Measurements from ENCODE around the gene BASP1. TPM values are rescaled to one million over a fixed set of nuclear protein-coding genes. Genes with fewer than 3 reads are reported as not detected.
A peak's percentile ranks its signal among the peaks of the same experiment; 100 is the strongest.

The BASP1 gene
- polyA plus RNA-seq (2013): 550 and 590 TPM in 2 replicates

GRCh38 chr5:17217493-17218352 lies at the start of gene BASP1:
Gene BASP1 (plus strand): TSS chr5:17217631. CDS start chr5:17275217, 57,586 bp downstream.
- WGBS (ENCODE audit: extremely low coverage, insufficient coverage, insufficient read length): no CpG with 5 or more reads among the region's 89 CpGs

GRCh38 chr5:17169507-17169906 lies 47.9 kb upstream of the BASP1 start:
- H4K12ac ChIP-seq (ENCODE audit: low read depth, low read length): no peak overlapping the region
- H3K27ac ChIP-seq (ENCODE audit: low read depth, low read length): no peak overlapping the region
- no peak overlapping the region for H3K14ac ChIP-seq (ENCODE audit: low read length)
- H3K9me3 ChIP-seq (ENCODE audit: insufficient read depth, low read depth, low read length): no peaks in the 10 kb centered on the region
- H3K4me1 ChIP-seq (ENCODE audit: control insufficient read depth in 1 of 2, insufficient read depth in 2 of 2, low read length in 2 of 2): no peaks in the 10 kb centered on the region
- H3K4ac ChIP-seq (ENCODE audit: low read depth, low read length): no peak overlapping the region
- no peak overlapping the region for H2AFZ ChIP-seq (ENCODE audit: insufficient read depth, low read length, poor library complexity)
- H2BK120ac ChIP-seq (ENCODE audit: insufficient read depth, low read length, poor library complexity): no peak overlapping the region
- H3K79me1 ChIP-seq (ENCODE audit: low read length): no peaks in the 10 kb centered on the region
- DNase-seq: peak in 1 of 2 donors; percentile 59
- H4K8ac ChIP-seq (ENCODE audit: low read depth, low read length): no peak overlapping the region
- WGBS (ENCODE audit: extremely low coverage, insufficient coverage, insufficient read length): no CpG with 5 or more reads among the region's 2 CpGs
- H3K9ac ChIP-seq (ENCODE audit: low read length): no peak overlapping the region
- H3K18ac ChIP-seq (ENCODE audit: low read length): no peak overlapping the region
- H2BK5ac ChIP-seq (ENCODE audit: low read depth, low read length, poor library complexity): no peak overlapping the region
- no peaks in the 10 kb centered on the region for H3K27me3 ChIP-seq (ENCODE audit: insufficient read depth, low read length)
- no peak overlapping the region for H2BK12ac ChIP-seq (ENCODE audit: low read length)
- H3K4me2 ChIP-seq (ENCODE audit: low read length): no peak overlapping the region
- H3K36me3 ChIP-seq (ENCODE audit: control insufficient read depth in 1 of 2, insufficient read depth in 2 of 2, low read length in 2 of 2): no peaks in the 10 kb centered on the region
- no peaks in the 10 kb centered on the region for H3K79me2 ChIP-seq (ENCODE audit: control insufficient read depth, insufficient read depth, low read length, poor library complexity)
- no peak overlapping the region for H4K91ac ChIP-seq (ENCODE audit: low read depth, low read length)
- H2AK5ac ChIP-seq (ENCODE audit: low read length): no peak overlapping the region
- H3K4me3 ChIP-seq (ENCODE audit: low read depth, low read length): no peak overlapping the region
- H3K23ac ChIP-seq (ENCODE audit: low read length): no peak overlapping the region

More at GRCh38 chr5:17217493-17218352, at the start of gene BASP1:
- H3K9me3 ChIP-seq (ENCODE audit: insufficient read depth, low read depth, low read length): no peaks in the 10 kb centered on the region
- peak within 1 kb of the TSS; percentile 98 for H3K9ac ChIP-seq (ENCODE audit: low read length)
- H3K4me2 ChIP-seq (ENCODE audit: low read length): peak within 1 kb of the TSS; percentile 92
- peak within 1 kb of the TSS; percentile 69 for H3K27ac ChIP-seq (ENCODE audit: low read depth, low read length)
- H2BK120ac ChIP-seq (ENCODE audit: insufficient read depth, low read length, poor library complexity): peak within 1 kb of the TSS; percentile 83
- H3K4me1 ChIP-seq (ENCODE audit: control insufficient read depth in 1 of 2, insufficient read depth in 2 of 2, low read length in 2 of 2): peaks cover 5 to 9% of the 10 kb centered on the region in 2 experiments
- H3K18ac ChIP-seq (ENCODE audit: low read length): peak within 1 kb of the TSS; percentile 99
- peak within 1 kb of the TSS; percentile 100 for H3K4ac ChIP-seq (ENCODE audit: low read depth, low read length)
- peak within 1 kb of the TSS; percentile 97 for H3K14ac ChIP-seq (ENCODE audit: low read length)
- H2BK5ac ChIP-seq (ENCODE audit: low read depth, low read length, poor library complexity): peak within 1 kb of the TSS; percentile 98
- peaks cover 0 to 3% of the 10 kb centered on the region in 2 experiments for H3K36me3 ChIP-seq (ENCODE audit: control insufficient read depth in 1 of 2, insufficient read depth in 2 of 2, low read length in 2 of 2)
- H2AFZ ChIP-seq (ENCODE audit: insufficient read depth, low read length, poor library complexity): peak within 1 kb of the TSS; percentile 85
- peak within 1 kb of the TSS; percentile 91 for H2AK5ac ChIP-seq (ENCODE audit: low read length)
- H4K12ac ChIP-seq (ENCODE audit: low read depth, low read length): peak within 1 kb of the TSS; percentile 99
- H3K79me2 ChIP-seq (ENCODE audit: control insufficient read depth, insufficient read depth, low read length, poor library complexity): peaks cover 22% of the 10 kb centered on the region
- peak within 1 kb of the TSS; percentile 47 for H2BK12ac ChIP-seq (ENCODE audit: low read length)
- peak within 1 kb of the TSS; percentile 95 for H3K4me3 ChIP-seq (ENCODE audit: low read depth, low read length)
- peaks cover 19% of the 10 kb centered on the region for H3K79me1 ChIP-seq (ENCODE audit: low read length)
- peak within 1 kb of the TSS; percentile 8 for H3K23ac ChIP-seq (ENCODE audit: low read length)
- H4K8ac ChIP-seq (ENCODE audit: low read depth, low read length): peak within 1 kb of the TSS; percentile 98
- no peaks in the 10 kb centered on the region for H3K27me3 ChIP-seq (ENCODE audit: insufficient read depth, low read length)
- H4K91ac ChIP-seq (ENCODE audit: low read depth, low read length): peak within 1 kb of the TSS; percentile 98
- peak; percentile 71 to 79 for DNase-seq

GRCh38 chr5:17172791-17173190 lies 44.6 kb upstream of the BASP1 start:
- no peaks in the 10 kb centered on the region for H3K79me1 ChIP-seq (ENCODE audit: low read length)
- no peak for DNase-seq
- H3K4ac ChIP-seq (ENCODE audit: low read depth, low read length): no peak overlapping the region
- WGBS (ENCODE audit: extremely low coverage, insufficient coverage, insufficient read length): no CpG with 5 or more reads among the region's 3 CpGs
- H4K12ac ChIP-seq (ENCODE audit: low read depth, low read length): no peak overlapping the region
- no peak overlapping the region for H3K4me3 ChIP-seq (ENCODE audit: low read depth, low read length)
- H3K79me2 ChIP-seq (ENCODE audit: control insufficient read depth, insufficient read depth, low read length, poor library complexity): no peaks in the 10 kb centered on the region
- no peaks in the 10 kb centered on the region for H3K4me1 ChIP-seq (ENCODE audit: control insufficient read depth in 1 of 2, insufficient read depth in 2 of 2, low read length in 2 of 2)
- no peak overlapping the region for H2BK120ac ChIP-seq (ENCODE audit: insufficient read depth, low read length, poor library complexity)
- no peak overlapping the region for H3K14ac ChIP-seq (ENCODE audit: low read length)
- H3K9ac ChIP-seq (ENCODE audit: low read length): no peak overlapping the region
- H3K4me2 ChIP-seq (ENCODE audit: low read length): no peak overlapping the region
- H2AFZ ChIP-seq (ENCODE audit: insufficient read depth, low read length, poor library complexity): no peak overlapping the region
- H3K9me3 ChIP-seq (ENCODE audit: insufficient read depth, low read depth, low read length): no peaks in the 10 kb centered on the region
- no peak overlapping the region for H2AK5ac ChIP-seq (ENCODE audit: low read length)
- no peak overlapping the region for H4K91ac ChIP-seq (ENCODE audit: low read depth, low read length)
- no peak overlapping the region for H2BK5ac ChIP-seq (ENCODE audit: low read depth, low read length, poor library complexity)
- H3K27ac ChIP-seq (ENCODE audit: low read depth, low read length): no peak overlapping the region
- no peaks in the 10 kb centered on the region for H3K36me3 ChIP-seq (ENCODE audit: control insufficient read depth in 1 of 2, insufficient read depth in 2 of 2, low read length in 2 of 2)
- no peak overlapping the region for H2BK12ac ChIP-seq (ENCODE audit: low read length)
- no peak overlapping the region for H4K8ac ChIP-seq (ENCODE audit: low read depth, low read length)
- no peaks in the 10 kb centered on the region for H3K27me3 ChIP-seq (ENCODE audit: insufficient read depth, low read length)
- no peak overlapping the region for H3K18ac ChIP-seq (ENCODE audit: low read length)
- H3K23ac ChIP-seq (ENCODE audit: low read length): no peak overlapping the region

- Histone ChIP-seq H3K9ac (ENCODE audit: low read length) (no peak overlapping the region), H3K18ac (ENCODE audit: low read length) (no peak overlapping the region), H2BK12ac (ENCODE audit: low read length) (peak overlapping the region; percentile 6), H3K4me3 (ENCODE audit: low read depth, low read length) (no peak overlapping the region), H3K14ac (ENCODE audit: low read length) (no peak overlapping the region), H4K91ac (ENCODE audit: low read depth, low read length) (no peak overlapping the region), H3K4me2 (ENCODE audit: low read length) (no peak overlapping the region), H3K36me3 (ENCODE audit: control insufficient read depth in 1 of 2, insufficient read depth in 2 of 2, low read length in 2 of 2) (no peaks in the 10 kb centered on the region), H3K4ac (ENCODE audit: low read depth, low read length) (no peak overlapping the region), H3K9me3 (ENCODE audit: insufficient read depth, low read depth, low read length) (no peaks in the 10 kb centered on the region), H2AK5ac (ENCODE audit: low read length) (no peak overlapping the region), H4K8ac (ENCODE audit: low read depth, low read length) (no peak overlapping the region), H2BK120ac (ENCODE audit: insufficient read depth, low read length, poor library complexity) (no peak overlapping the region), H3K27ac (ENCODE audit: low read depth, low read length) (no peak overlapping the region), H2BK5ac (ENCODE audit: low read depth, low read length, poor library complexity) (no peak overlapping the region), H3K27me3 (ENCODE audit: insufficient read depth, low read length) (no peaks in the 10 kb centered on the region), H2AFZ (ENCODE audit: insufficient read depth, low read length, poor library complexity) (no peak overlapping the region), H4K12ac (ENCODE audit: low read depth, low read length) (no peak overlapping the region), H3K79me1 (ENCODE audit: low read length) (peaks cover 4% of the 10 kb centered on the region), H3K23ac (ENCODE audit: low read length) (no peak overlapping the region), H3K4me1 (ENCODE audit: control insufficient read depth in 1 of 2, insufficient read depth in 2 of 2, low read length in 2 of 2) (peaks cover 5% of the 10 kb centered on the region in 2 experiments), H3K79me2 (ENCODE audit: control insufficient read depth, insufficient read depth, low read length, poor library complexity) (no peaks in the 10 kb centered on the region)
- DNase-seq: no peak
- no CpG with 5 or more reads among the region's 5 CpGs for WGBS (ENCODE audit: extremely low coverage, insufficient coverage, insufficient read length)
Observed at GRCh38 chr5:17174965-17175364, 42.5 kb upstream of the BASP1 start.
